ENCODE data around the gene CLDN20.
"Not testable (repeated sequence)": the region's sequence is repeated elsewhere in the genome, so short reads cannot be mapped to it uniquely, and the experiment has no call there.

CLDN20 gene

DNA sequence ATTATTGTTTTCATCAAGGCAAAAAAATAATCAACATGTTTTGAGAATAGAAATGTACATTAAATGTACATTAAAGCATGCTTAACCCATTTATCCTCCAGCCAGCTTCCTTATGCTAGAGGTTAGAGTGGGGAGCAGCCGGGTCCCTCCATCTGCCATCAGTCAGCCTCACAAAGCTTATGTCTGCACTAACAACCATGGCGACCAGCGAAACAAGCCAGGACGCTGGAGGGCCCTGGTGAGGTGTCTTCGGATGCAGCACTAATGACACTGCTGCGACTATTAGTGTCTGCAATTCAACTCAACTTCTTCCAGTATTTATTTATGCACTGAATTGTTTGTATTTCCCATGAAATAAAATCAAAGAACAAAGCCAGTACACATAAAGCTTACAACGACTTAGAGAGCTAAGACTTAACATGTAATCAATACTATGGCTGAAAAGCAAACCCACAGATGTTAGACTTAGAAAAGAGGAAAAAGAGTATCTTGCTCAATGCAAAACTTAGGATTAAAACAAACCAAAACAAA is 6.8 kb downstream of the CLDN20 start:
- DNase-seq = no peak

DNA sequence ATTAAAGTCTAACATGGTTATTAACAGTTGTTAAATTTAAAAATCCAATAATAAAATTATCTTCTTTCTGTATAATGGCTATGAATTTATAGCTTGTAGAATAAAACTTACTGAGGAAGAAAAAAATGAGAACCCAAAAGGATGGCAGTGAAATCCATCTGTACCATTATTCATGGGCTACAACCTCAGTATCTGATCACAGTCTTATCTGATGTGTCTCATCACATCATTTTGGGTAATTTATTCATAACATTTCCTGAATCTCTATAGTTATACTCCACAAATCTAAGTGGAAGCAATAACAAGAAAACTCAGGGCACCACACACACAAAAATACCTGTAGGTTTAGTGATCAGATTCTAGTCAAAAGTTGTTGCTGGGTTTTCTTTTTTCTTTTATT is 7.3 kb downstream of the CLDN20 start:
- DNase-seq = no peak

DNA sequence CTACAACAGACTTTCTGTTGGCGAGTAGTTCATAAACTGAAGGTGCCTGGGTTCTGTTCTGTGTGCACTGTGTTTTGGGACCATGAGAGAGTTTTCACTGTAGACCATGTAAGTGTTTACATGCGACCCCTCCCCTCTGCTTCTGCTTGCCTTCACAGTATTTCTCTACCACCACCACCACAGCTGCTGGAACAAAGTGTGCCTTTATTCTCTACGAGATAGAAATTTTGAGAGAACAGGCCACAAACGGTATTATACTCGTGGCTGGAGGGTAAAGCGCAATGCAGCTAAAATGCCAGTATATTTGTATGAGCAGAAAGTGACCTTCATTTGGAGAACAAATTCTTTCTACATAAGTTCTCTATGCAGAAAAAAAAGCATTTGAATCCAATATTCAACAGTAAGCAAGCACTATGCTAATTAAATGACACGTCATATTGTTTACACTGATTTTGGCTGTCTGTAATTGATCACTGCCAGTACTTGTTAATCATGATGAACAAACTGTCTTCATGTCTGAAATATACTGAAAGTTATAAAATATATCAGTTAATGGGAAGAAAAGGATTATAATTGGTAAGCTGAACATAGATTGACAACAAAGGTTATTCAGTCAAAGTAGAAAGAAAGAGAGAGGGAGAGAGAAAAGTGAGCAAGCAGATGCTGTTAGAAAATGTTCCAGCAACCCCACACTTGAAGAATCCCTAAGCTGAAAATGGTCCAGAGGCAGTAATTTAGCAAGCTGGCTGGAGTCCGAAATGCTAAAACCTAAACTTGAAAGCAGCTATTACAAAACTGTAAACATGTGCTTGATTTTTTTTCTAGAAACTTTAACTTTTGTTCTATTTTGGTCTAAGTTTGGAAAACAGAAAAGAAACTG is 8.8 kb downstream of the CLDN20 start:
- no peak for DNase-seq

DNA sequence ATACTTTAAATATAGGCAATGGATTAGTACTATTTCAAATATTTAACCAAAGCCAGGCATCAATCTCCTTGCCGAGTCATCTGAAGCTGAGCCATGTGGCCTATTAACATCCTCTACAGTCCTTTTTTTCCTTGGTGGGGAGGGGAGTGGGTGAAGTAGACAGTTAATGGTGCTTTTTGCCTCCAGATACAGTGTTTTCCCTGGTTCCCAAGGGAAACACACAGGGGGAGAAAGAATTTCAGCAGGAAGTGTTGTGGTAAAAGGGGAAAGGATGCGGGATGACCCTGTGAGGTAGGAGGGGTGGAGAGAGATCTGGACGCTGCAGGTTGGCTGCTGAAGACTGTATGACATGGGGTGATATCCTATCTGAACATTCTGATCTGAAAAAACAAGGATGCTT is 9.6 kb downstream of the CLDN20 start:
- DNase-seq = no peak

DNA sequence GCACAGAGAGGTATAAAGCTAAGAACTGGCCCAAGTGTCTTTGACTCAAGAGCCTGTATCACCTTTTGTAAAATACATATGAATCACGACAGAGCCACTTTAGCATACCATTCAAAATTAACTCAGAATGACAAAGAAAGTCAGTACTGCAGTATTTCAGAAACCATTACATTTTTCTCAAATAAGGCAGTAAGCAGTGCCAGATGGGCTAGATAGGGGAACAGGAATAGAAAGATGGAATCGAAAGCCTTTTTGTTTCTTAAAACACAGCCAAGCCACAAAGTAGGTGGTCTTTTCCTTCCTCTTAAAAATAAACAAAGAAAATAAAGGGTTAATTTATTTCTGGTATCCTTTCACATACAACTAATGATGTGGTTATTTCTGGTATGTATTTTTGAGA is 10.3 kb downstream of the CLDN20 start:
- no peak for DNase-seq

DNA sequence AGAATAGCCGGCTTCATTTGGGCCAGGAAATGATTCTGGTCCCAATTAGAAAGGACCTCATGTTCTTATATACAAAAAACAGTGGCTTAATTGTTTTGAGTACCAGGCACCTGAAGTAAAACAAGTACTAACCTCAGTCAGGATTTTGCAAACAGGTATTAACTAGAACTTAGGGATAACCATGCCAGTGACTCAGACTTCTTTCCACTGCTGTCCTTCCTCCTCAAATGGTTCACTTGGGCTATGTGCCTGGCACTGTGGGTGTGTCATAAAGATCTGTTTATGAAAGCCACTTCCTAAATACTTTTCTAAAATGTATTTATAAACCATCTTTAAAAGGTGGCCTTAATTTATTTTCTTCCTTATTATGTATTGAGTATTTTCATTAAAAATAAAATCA is 10.7 kb downstream of the CLDN20 start:
- DNase-seq = no peak

DNA sequence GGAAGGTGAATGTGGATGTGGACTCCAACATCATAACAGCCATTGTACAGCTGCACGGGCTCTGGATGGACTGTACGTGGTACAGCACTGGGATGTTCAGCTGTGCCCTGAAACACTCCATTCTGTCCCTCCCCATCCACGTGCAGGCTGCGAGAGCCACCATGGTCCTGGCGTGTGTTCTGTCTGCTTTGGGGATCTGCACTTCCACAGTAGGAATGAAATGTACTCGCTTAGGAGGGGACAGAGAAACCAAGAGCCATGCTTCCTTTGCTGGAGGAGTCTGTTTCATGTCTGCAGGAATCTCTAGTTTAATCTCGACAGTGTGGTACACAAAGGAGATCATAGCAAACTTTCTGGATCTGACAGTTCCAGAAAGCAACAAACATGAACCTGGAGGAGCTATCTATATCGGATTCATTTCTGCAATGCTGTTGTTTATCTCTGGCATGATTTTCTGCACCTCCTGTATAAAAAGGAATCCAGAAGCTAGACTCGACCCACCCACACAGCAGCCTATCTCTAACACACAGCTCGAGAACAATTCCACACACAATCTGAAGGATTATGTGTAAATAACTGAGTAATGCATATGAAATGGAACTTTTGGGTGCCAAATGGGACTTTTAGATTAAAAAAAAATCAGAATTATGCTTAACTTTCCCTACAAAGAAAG is 12.1 kb downstream of the CLDN20 start:
- DNase-seq = no peak

DNA sequence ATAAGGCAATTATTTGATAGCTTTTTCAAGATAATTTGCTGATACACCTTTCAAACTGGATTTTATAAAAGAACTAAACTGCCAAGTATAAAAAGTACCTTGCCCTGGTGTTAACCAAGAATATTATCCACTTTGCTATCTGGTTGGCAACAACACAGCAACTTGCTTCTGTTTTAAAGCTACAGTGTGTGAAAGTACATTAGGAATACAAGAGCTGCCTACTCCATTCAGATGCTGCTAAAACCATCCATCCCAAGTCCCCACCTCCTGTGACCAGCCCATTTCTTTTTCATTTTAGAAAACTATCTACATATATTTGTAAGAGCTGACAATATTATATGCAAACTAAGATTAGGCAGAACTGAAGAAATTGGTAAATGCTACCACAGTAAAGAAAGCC is 12.8 kb downstream of the CLDN20 start:
- no peak for DNase-seq

DNA sequence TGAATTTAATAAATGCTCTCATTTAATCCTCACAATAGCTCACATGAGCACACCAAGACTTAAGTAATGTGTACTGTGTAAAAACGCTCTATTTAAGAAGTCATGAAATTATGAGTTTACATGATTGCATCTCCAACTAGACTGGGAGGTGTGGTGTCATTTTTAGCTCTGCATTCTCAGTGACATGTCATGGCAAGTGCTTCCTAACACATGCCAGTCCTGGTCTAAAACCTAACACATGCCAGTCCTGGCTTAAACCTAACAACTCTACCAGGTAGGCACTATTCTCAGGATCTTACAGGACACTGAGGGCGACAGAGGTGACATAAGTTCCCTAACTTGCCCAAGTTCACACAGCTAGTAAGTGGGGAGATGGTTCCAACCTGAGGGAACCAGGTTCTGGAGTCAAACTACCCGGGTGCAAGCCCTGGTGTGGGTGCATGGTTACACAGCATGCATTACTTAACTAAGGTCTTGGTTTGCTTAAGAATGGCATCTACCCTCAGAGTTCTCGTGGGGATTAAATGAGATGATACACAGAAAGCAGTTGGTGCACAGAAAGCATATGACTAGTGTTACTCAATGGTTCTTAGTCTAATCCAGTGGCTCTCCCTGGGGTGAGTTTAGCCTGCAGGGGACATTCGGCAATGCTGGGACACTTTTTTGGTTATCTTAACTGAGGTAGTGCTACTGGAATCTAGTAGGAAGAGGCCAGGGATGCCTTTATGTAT is 14.7 kb downstream of the CLDN20 start:
- no peak for DNase-seq

DNA sequence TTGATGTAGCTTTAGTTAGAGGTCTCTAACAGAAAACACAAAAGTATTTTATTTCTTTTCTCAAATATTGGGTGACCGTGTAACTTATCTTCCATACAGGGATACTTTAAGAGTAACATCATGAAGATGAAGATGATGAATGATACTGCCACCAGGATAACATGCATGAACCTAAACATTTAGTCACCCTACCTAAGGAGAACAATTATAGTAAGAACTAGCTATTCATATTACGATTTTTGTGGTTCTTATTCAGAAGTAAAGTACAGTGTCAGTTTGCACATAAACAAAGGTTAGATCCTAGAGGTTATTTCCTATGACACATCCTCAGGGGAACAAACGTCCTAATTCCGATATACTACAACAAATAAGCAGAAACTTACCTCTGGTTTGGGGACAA is 21.0 kb downstream of the CLDN20 start:
- no peak for DNase-seq

DNA sequence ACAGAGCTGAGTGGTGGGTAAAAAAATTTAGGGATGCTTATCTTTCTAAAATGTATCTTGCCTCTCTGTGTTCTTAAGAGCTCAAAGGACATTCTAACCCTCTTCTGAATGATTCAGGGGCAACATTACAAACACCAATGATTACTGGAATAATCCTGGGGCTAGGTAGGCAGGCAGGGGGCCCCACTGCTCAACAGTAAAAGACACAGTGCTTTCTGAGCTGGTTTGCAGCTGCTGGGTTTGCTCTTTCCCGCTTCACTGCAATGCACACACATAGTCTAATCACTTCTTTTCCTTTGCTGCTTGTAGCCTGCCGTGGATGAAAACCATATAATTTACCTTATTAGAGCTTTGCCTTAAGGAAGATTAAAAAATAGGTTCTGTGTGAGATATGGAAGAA is 23.9 kb downstream of the CLDN20 start:
- no peak for DNase-seq

DNA sequence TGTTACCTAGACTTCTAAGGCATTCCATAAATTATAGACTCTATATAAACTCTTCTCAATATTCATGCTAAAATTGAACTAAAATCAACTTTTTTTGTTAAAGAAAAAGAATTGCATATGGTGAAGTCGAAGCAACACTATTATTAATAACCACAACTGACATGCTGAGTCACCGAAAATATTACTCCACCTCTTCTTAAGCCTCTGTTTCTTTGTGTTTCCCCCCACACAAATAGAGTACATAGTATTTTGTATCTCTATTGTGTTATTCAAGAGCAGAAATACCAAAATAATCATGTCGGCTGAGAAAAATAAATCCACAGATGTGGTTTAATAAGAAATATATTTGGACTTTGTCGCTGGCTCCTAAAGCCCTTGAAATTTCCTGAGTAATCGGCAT is 26.7 kb downstream of the CLDN20 start:
- no peak for DNase-seq

DNA sequence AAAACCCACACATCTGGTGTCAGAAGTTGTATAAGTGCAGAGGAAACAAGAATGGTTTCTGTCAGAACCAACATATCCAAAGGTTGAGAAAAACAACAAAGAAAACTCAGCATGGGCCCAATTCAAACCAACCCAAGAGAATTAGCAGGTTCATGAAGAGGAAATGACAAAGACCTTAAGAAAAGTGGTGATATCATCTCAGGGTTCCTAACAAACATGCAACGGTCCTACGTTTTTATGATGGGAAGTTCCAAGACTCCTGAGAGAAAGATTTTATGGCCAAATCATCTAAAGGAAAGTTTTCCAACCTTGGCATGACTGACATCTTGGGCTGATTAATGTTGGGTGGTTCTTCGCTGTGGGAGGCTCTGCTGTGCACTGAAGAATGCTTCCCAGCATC is 27.5 kb downstream of the CLDN20 start:
- no peak for DNase-seq

DNA sequence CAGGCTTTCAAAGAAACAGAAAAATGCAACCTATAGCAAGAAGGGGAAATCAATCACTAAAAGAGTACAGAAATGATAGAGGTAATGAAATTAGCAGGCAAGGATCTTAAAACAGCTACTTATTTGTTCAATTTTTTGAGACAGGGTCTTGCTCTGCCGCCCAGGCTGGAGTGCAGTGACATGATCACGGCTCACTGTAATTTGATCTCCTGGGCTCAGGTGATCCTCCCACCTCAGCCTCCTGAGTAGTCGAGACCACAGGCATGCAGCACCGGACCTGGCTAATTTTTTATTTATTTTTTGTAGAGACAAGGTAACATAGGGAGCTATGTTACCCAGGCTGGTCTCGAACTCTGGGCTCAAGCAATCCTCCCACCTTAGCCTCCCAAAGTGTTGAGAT is 28.9 kb downstream of the CLDN20 start:
- DNase-seq = no peak

DNA sequence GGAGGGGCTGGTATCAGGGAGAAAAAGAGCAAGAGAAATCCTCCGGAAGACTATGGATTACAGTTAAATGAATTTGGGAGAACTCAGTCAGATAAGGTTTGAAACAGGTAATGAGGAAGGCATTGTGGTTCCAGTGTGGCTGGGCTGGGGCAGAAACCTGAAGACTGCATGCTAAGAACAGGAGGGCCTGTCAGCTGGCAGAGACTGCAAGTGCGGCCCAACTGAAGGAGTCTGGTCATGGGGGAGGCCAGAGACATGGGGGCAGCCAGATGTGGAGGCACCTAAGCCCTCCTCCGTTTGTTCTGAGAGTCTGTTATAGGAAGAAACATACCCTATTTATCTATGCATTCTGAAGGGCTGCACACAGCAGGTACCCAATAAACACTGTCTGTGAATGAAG is 33.9 kb downstream of the CLDN20 start:
- DNase-seq = no peak

DNA sequence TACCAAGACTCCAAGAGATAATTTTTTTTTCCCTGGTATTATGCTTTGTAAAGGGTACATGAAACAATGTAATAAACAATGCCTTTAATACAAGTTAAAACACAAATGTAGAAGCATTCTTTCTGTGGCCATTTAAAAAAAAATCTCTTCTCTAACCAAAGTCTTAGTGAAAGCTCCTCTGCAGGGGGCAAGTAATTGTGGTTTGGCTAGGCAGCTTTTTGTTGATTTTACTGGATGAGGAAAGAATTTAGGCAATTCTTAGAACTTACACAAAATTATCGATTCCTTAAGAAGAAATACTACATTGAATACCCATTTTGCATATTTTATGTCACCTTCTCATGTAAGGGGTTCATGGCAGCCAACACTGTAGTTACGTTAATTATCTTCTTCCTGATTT is 38.1 kb downstream of the CLDN20 start:
- no peak for DNase-seq

DNA sequence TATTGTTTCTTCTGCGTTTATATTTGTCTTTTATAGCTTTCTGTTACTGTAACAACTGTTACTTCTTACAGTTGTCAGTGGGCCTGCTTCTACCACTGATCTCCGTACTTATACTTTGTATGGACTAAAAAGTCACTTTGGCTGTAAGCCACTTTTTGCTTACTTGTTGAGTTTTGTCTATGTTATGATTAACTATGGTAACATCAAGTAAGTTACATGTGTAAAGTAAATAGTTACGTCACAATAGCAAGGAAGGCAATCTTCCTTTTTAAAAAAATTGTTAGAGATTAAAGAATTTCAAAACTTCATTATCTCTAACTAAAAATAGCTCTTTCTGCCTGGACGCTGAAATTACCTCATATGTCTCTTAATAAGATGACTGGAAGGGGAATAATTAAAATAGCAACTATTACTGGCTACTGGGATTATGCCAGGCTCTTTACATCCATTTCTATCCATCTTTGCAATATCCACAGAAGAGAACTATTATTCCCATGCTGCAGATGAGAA is 39.6 kb downstream of the CLDN20 start:
- DNase-seq = no peak

DNA sequence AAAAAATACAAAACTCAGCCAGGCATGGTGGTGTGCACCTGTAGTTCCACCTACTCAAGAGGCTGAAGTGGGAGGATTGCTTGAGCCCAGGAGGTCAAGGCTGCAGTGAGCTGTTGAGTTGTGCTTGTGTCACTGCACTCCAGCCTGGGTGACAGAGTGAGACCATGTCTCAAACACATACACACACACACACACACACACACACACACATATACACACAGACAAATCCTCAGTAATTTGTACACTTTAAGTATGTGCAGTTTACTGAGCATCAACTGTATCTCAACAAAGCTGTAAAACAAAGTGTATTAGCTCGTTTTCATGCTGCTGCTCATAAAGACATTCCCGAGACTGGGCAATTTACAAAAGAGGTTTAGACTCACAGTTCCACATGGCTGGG is 43.1 kb downstream of the CLDN20 start:
- DNase-seq = no peak

DNA sequence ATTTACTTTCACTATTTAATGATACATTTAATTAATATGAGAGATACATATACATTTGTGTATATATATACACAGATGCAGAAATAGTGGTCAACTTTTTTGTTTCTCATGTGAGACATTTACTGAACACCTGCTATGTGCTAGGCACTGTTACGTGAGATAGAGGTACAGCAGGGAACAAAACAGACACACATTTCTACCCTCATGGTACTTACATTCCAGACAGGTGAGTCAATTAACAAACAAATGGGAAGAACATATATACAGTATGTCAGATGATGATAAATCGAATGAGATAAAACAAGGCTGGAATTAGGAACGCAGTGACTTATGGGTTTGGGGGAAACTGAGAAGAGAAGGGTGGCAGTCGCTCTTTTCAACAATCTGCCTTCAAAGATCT is 45.3 kb downstream of the CLDN20 start:
- DNase-seq = no peak

DNA sequence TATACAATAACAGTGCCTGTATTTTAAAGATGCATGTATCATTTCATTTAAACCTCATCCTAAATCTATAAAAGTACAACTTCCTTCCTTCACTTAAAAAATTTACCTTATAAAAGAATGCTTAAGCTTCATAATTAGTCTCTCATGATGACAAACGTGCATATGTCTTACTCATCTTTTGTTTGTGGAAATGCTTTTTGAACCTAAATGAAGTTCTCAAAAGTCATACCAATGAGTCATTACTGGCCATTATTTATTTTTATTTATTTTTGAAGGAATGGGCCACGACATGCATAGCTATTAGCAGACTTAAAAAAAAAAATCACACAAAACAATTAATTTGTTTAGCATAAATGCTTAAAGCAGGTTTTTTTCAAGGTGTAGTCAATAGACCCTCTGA is 46.8 kb downstream of the CLDN20 start:
- DNase-seq = no peak

DNA sequence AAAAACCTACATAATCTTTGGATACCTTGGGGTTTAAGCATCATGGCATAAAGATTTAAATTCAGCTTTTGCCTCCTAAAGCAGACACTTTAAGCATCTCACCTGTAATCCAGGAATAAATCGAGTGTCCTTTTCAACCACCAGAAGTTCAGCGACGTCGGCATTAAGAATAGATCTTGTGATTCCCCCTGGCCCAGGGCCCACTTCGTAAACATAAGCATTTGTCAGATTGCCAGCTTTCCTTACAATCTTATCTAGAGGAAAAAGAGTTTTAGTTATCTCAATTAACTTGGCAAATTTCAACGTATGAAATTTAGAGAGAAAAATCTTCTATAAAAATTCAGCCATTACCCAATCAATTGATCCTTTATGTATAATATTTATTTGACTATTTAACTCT is 47.3 kb downstream of the CLDN20 start:
- no peak for DNase-seq

DNA sequence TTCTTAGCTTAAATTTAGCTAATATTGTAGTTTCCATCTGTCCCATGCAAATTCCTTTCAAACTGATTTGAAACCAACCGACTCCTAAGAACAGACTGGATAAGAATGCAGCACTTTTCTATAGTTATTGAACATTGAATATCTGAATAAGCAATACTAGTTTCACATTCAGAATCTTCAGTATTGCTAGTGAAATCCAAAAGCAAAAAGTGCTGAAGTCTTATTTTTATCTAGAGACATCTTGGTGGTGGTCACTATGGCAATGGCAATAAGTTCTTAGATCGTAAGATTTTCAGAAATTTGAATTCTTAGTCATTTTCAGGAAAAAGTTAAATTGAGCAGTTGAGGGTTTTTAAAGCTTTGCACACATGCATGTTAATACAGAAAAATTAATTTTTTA is 47.8 kb downstream of the CLDN20 start:
- DNase-seq = no peak

DNA sequence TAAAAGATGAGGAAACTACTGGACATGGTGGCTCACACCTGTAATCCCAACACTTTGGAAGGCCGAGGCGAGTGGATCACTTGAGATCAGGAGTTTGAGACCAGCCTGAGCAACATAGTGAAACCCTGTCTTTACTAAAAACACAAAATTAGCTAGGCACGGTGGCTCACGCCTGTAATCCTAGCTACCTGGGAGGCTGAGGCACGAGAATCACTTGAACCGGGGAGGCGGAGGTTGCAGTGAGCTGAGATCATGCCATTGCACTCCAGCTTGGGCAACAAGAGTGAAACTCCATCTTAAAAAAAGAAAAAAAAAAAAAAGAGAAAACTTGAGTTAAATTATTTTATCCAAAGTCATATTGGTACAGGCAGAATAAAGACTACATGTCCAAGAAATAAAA is 49.1 kb downstream of the CLDN20 start:
- not testable (repeated sequence) for DNase-seq
